ENCODE measurements around the gene ZDHHC20.

The ZDHHC20 gene

GRCh38 chr13:21328836-21329477 lies 130.1 kb downstream of the ZDHHC20 start:
- no peaks in the 10 kb centered on the region for H3K36me3 ChIP-seq (ENCODE audit: control insufficient read depth, low read length)
- no peak overlapping the region for H3K27ac ChIP-seq (ENCODE audit: low read depth, low read length)
- TF ChIP-seq, protein P1, sequence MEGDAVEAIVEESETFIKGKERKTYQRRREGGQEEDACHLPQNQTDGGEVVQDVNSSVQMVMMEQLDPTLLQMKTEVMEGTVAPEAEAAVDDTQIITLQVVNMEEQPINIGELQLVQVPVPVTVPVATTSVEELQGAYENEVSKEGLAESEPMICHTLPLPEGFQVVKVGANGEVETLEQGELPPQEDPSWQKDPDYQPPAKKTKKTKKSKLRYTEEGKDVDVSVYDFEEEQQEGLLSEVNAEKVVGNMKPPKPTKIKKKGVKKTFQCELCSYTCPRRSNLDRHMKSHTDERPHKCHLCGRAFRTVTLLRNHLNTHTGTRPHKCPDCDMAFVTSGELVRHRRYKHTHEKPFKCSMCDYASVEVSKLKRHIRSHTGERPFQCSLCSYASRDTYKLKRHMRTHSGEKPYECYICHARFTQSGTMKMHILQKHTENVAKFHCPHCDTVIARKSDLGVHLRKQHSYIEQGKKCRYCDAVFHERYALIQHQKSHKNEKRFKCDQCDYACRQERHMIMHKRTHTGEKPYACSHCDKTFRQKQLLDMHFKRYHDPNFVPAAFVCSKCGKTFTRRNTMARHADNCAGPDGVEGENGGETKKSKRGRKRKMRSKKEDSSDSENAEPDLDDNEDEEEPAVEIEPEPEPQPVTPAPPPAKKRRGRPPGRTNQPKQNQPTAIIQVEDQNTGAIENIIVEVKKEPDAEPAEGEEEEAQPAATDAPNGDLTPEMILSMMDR (IDR thresholded peaks at IDR 0.05; ENCODE audit: low read depth, low read length, poor library complexity, severe bottlenecking): no peak
- no peak for TF ChIP-seq EZH2phosphoT487 (IDR thresholded peaks at IDR 0.05; ENCODE audit: borderline replicate concordance, low read length)
- H3K9me2 ChIP-seq (replicated peaks; ENCODE audit: control insufficient read depth, low read length): no peaks in the 10 kb centered on the region
- no peak overlapping the region for H3K4me3 ChIP-seq (ENCODE audit: low read length)
- no peak overlapping the region for H3K4me2 ChIP-seq (ENCODE audit: low read length)
- no peaks in the 10 kb centered on the region for H3K79me2 ChIP-seq (ENCODE audit: control insufficient read depth, low read length)
- no peaks in the 10 kb centered on the region for H3K27me3 ChIP-seq (ENCODE audit: control insufficient read depth, low read length)
- H3F3A ChIP-seq (ENCODE audit: control insufficient read depth, insufficient read depth): no peaks in the 10 kb centered on the region
- H4K20me1 ChIP-seq (ENCODE audit: control insufficient read depth, insufficient read depth, low read depth, low read length): no peaks in the 10 kb centered on the region
- no peaks in the 10 kb centered on the region for H3K4me1 ChIP-seq (ENCODE audit: control insufficient read depth, low read length)
- H3K9me3 ChIP-seq (ENCODE audit: control insufficient read depth, insufficient read depth, low read length): no peaks in the 10 kb centered on the region

DNA sequence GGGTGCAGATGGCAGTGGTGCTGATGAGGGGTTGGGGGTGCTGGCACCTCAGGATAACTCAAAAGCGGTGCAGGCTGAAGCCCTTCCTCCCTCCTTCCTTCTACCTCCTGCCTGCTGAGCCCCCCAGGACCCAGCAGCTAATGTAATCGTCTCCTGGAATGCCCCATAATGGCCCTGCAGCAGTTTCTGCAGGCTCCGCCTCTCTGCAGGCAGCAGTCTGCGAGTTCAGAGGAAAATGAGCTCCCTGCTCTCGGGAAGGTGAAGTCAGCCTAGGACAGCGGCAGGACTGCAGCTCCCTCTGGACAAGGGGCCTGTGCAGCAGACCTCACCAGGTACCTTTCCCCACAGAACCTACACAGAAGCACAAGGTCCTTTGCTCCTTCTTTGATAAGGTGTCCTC lies 130.9 kb downstream of the ZDHHC20 start:
- H3K9me3 ChIP-seq (ENCODE audit: control insufficient read depth, insufficient read depth, low read length): no peaks in the 10 kb centered on the region
- no peak overlapping the region for H3K4me2 ChIP-seq (ENCODE audit: low read length)
- no peaks in the 10 kb centered on the region for H3F3A ChIP-seq (ENCODE audit: control insufficient read depth, insufficient read depth)
- no peaks in the 10 kb centered on the region for H4K20me1 ChIP-seq (ENCODE audit: control insufficient read depth, insufficient read depth, low read depth, low read length)
- no peak overlapping the region for H3K27ac ChIP-seq (ENCODE audit: low read depth, low read length)
- H3K27me3 ChIP-seq (ENCODE audit: control insufficient read depth, low read length): no peaks in the 10 kb centered on the region
- no peak overlapping the region for H3K4me3 ChIP-seq (ENCODE audit: low read length)
- no peaks in the 10 kb centered on the region for H3K79me2 ChIP-seq (ENCODE audit: control insufficient read depth, low read length)
- no peaks in the 10 kb centered on the region for H3K9me2 ChIP-seq (replicated peaks; ENCODE audit: control insufficient read depth, low read length)
- no peaks in the 10 kb centered on the region for H3K4me1 ChIP-seq (ENCODE audit: control insufficient read depth, low read length)
- no peaks in the 10 kb centered on the region for H3K36me3 ChIP-seq (ENCODE audit: control insufficient read depth, low read length)
- no peak for TF ChIP-seq EZH2phosphoT487 (IDR thresholded peaks at IDR 0.05; ENCODE audit: borderline replicate concordance, low read length)
- TF ChIP-seq, protein P1 (IDR thresholded peaks at IDR 0.05; ENCODE audit: low read depth, low read length, poor library complexity, severe bottlenecking): no peak

- no peaks in the 10 kb centered on the region for H3K36me3 ChIP-seq (ENCODE audit: control insufficient read depth, low read length)
- no peaks in the 10 kb centered on the region for H3K9me2 ChIP-seq (replicated peaks; ENCODE audit: control insufficient read depth, low read length)
- no peak overlapping the region for H3K27ac ChIP-seq (ENCODE audit: low read depth, low read length)
- H3F3A ChIP-seq (ENCODE audit: control insufficient read depth, insufficient read depth): no peaks in the 10 kb centered on the region
- no peak overlapping the region for H3K4me3 ChIP-seq (ENCODE audit: low read length)
- no peaks in the 10 kb centered on the region for H3K9me3 ChIP-seq (ENCODE audit: control insufficient read depth, insufficient read depth, low read length)
- H3K27me3 ChIP-seq (ENCODE audit: control insufficient read depth, low read length): no peaks in the 10 kb centered on the region
- TF ChIP-seq, protein P1 (IDR thresholded peaks at IDR 0.05; ENCODE audit: low read depth, low read length, poor library complexity, severe bottlenecking): no peak
- no peaks in the 10 kb centered on the region for H3K4me1 ChIP-seq (ENCODE audit: control insufficient read depth, low read length)
- no peaks in the 10 kb centered on the region for H3K79me2 ChIP-seq (ENCODE audit: control insufficient read depth, low read length)
- H3K4me2 ChIP-seq (ENCODE audit: low read length): no peak overlapping the region
- H4K20me1 ChIP-seq (ENCODE audit: control insufficient read depth, insufficient read depth, low read depth, low read length): no peaks in the 10 kb centered on the region
These were observed 132.7 kb downstream of the ZDHHC20 start for GRCh38 chr13:21326155-21327031.

Data from DOHH2 (cell line).